H1 (cell line): Measurements from ENCODE around the gene ANKLE1. TPM values are rescaled to one million over a fixed set of nuclear protein-coding genes. Genes with fewer than 3 reads are reported as not detected.

ENCODE experiments used
- CTCF ChIA-PET: fragments of 300-600 bp; sonication (Branson Sonifier 250); formaldehyde crosslinking; loops from one replicate; lab custom pipeline; 2021; ENCODE audit not compliant: partially characterized antibody; lab: Charles Lee
- POLR2A ChIA-PET: fragments of 300-600 bp; sonication (Branson Sonifier 250); formaldehyde crosslinking; loops from one replicate; lab custom pipeline; 2021; ENCODE audit warnings: inconsistent platforms; ENCODE audit not compliant: partially characterized antibody; lab: Charles Lee
- DNase-seq, 2 experiments: peaks; one replicate each; pipeline versions ENCODE4 v3.0.0 to v3.0.0-alpha.2; 2010 to 2022; ENCODE audit warnings: low spot score in 2 of 2, low read depth in 1 of 2, mixed read lengths in 1 of 2
- FAIRE-seq: peaks from 2 replicates; lab custom pipeline; 2011; peaks lifted over from hg19 to GRCh38; lab: Jason Lieb, UNC
- H2AFZ ChIP-seq: 2 replicates; pipeline ENCODE4 v1.8.1; 2012; ENCODE audit warnings: low read length, inconsistent platforms
- H2AK5ac ChIP-seq: 2 replicates; pipeline ENCODE4 v1.6.1; 2013; ENCODE audit warnings: low read depth, low read length
- H2BK120ac ChIP-seq: replicated peaks from 2 replicates; pipeline ENCODE3; 2013; ENCODE audit warnings: low read depth, low read length, inconsistent platforms
- H2BK12ac ChIP-seq: 2 replicates; pipeline ENCODE4 v1.6.1; 2013; ENCODE audit warnings: low read depth, low read length
- H2BK15ac ChIP-seq: 2 replicates; pipeline ENCODE4 v1.6.1; 2013; ENCODE audit warnings: low read length
- H2BK20ac ChIP-seq: 2 replicates; pipeline ENCODE4 v1.6.1; 2013; ENCODE audit warnings: low read length
- H2BK5ac ChIP-seq: 2 replicates; pipeline ENCODE4 v1.6.1; 2013; ENCODE audit warnings: low read depth, low read length
- H3K14ac ChIP-seq: 2 replicates; pipeline ENCODE4 v1.6.1; 2013; ENCODE audit warnings: inconsistent platforms; ENCODE audit not compliant: insufficient read length
- H3K18ac ChIP-seq: 2 replicates; pipeline ENCODE4 v1.6.1; 2013; ENCODE audit warnings: low read length; ENCODE audit errors: extremely low read depth
- H3K23ac ChIP-seq: 2 replicates; pipeline ENCODE4 v1.6.1; 2013; ENCODE audit warnings: inconsistent platforms; ENCODE audit not compliant: insufficient read length
- H3K23me2 ChIP-seq: 2 replicates; pipeline ENCODE4 v1.6.1; 2013; ENCODE audit warnings: low read depth, low read length
- H3K27ac ChIP-seq: 2 replicates; pipeline ENCODE4 v1.6.1; 2011; ENCODE audit warnings: low read depth, low read length, inconsistent platforms
- H3K27me3 ChIP-seq, 4 experiments: replicated peaks in 1 of 4; 1 replicate in 1 of 4; 2 replicates in 3 of 4; pipeline versions ENCODE4 v1.6.1 to v1.8.1; 2011 to 2013; ENCODE audit warnings: low read length in 3 of 4, mild to moderate bottlenecking in 3 of 4, inconsistent platforms in 2 of 4, mixed read lengths in 2 of 4, moderate library complexity in 1 of 4; ENCODE audit not compliant: control insufficient read depth in 3 of 4, insufficient read depth in 3 of 4; ENCODE audit errors: extremely low read depth in 1 of 4
- H3K36me3 ChIP-seq, 4 experiments: 2 replicates each; pipeline versions ENCODE4 v1.6.1 to v1.8.1; 2011 to 2013; ENCODE audit warnings: mild to moderate bottlenecking in 4 of 4, low read length in 3 of 4, moderate library complexity in 2 of 4, control low read depth in 1 of 4, inconsistent platforms in 1 of 4; ENCODE audit not compliant: insufficient read depth in 4 of 4, control insufficient read depth in 2 of 4
- H3K4ac ChIP-seq: replicated peaks from 2 replicates; pipeline ENCODE3; 2013; ENCODE audit warnings: low read length, low read depth, mixed read lengths, inconsistent platforms; ENCODE audit not compliant: insufficient read length
- H3K4me1 ChIP-seq, 4 experiments: replicated peaks in 1 of 4; 1 replicate in 1 of 4; 2 replicates in 3 of 4; pipeline versions ENCODE4 v1.6.1 to v1.8.1; 2011 to 2013; ENCODE audit warnings: low read length in 3 of 4, inconsistent platforms in 2 of 4, mixed read lengths in 1 of 4; ENCODE audit not compliant: insufficient read depth in 4 of 4, control insufficient read depth in 3 of 4
- H3K4me2 ChIP-seq, 2 experiments: 2 replicates each; pipeline versions ENCODE4 v1.6.1 to v1.8.1; 2011 to 2013; ENCODE audit warnings: low read depth in 2 of 2, low read length in 2 of 2, control low read depth in 1 of 2, inconsistent platforms in 1 of 2, mild to moderate bottlenecking in 1 of 2; ENCODE audit not compliant: insufficient read depth in 1 of 2
- H3K4me3 ChIP-seq, 4 experiments: fragments of 200-600, 300-600 bp in 1 of 4; sonication (generic), shearing (Covaris generic), sonication (Bioruptor Twin) in 1 of 4; 2 replicates each; pipeline versions ENCODE4 v1.5.1 to v1.8.1; 2011 to 2016; ENCODE audit warnings: low read length in 4 of 4, low read depth in 3 of 4, control low read depth in 2 of 4, inconsistent platforms in 2 of 4, mild to moderate bottlenecking in 2 of 4, mixed read lengths in 1 of 4, moderate library complexity in 1 of 4; ENCODE audit not compliant: insufficient read depth in 2 of 4; ENCODE audit errors: extremely low read depth in 1 of 4
- H3K56ac ChIP-seq: replicated peaks from 2 replicates; pipeline ENCODE3; 2013; ENCODE audit warnings: low read depth, mild to moderate bottlenecking, mixed read lengths, low read length, inconsistent platforms; ENCODE audit not compliant: insufficient read length
- H3K79me1 ChIP-seq: 2 replicates; pipeline ENCODE4 v1.6.1; 2013; ENCODE audit warnings: low read depth, low read length, control low read depth
- H3K79me2 ChIP-seq, 2 experiments: 2 replicates each; pipeline versions ENCODE4 v1.6.1 to v1.8.1; 2012 to 2013; ENCODE audit warnings: low read length in 2 of 2, mild to moderate bottlenecking in 2 of 2, inconsistent platforms in 1 of 2; ENCODE audit not compliant: insufficient read depth in 2 of 2, control insufficient read depth in 1 of 2
- H3K9ac ChIP-seq, 4 experiments: replicated peaks in 1 of 4; 1 replicate in 1 of 4; 2 replicates in 3 of 4; pipeline versions ENCODE4 v1.6.1 to v1.8.1; 2011 to 2013; ENCODE audit warnings: low read depth in 3 of 4, low read length in 3 of 4, control low read depth in 2 of 4, mild to moderate bottlenecking in 2 of 4, moderate library complexity in 2 of 4, inconsistent platforms in 1 of 4; ENCODE audit errors: extremely low read depth in 1 of 4
- H3K9me3 ChIP-seq, 2 experiments: 2 replicates each; pipeline versions ENCODE4 v1.6.1 to v1.8.1; 2012 to 2013; ENCODE audit warnings: mild to moderate bottlenecking in 2 of 2, moderate library complexity in 2 of 2, control low read depth in 1 of 2, inconsistent platforms in 1 of 2, low read depth in 1 of 2, low read length in 1 of 2, mixed read lengths in 1 of 2; ENCODE audit not compliant: insufficient read depth in 2 of 2
- H4K20me1 ChIP-seq, 2 experiments: replicated peaks in 1 of 2; 2 replicates each; pipeline versions ENCODE3 to v1.8.1; 2011 to 2013; ENCODE audit warnings: inconsistent platforms in 2 of 2, low read length in 2 of 2, mild to moderate bottlenecking in 1 of 2; ENCODE audit not compliant: insufficient read depth in 2 of 2, control insufficient read depth in 1 of 2
- H4K5ac ChIP-seq: 2 replicates; pipeline ENCODE4 v1.6.1; 2013; ENCODE audit warnings: low read length, low read depth, mixed read lengths, inconsistent platforms; ENCODE audit not compliant: insufficient read length
- H4K8ac ChIP-seq: 2 replicates; pipeline ENCODE4 v1.8.0; 2013; ENCODE audit warnings: mild to moderate bottlenecking, moderate library complexity, low read length, inconsistent platforms; ENCODE audit not compliant: insufficient read depth; ENCODE audit errors: extremely low read depth
- H4K91ac ChIP-seq: replicated peaks from 2 replicates; pipeline ENCODE3; 2013; ENCODE audit warnings: low read length, mixed read lengths, inconsistent platforms; ENCODE audit not compliant: insufficient read length
- POLR2A ChIP-seq, 2 experiments: IDR thresholded peaks; 1 replicate in 1 of 2; 2 replicates in 1 of 2; pipeline ENCODE4 v1.6.1; 2011; ENCODE audit warnings: low read depth in 2 of 2, low read length in 2 of 2, mild to moderate bottlenecking in 2 of 2; ENCODE audit errors: control extremely low read depth in 1 of 2
- TCF12 ChIP-seq: IDR thresholded peaks from 2 replicates; pipeline ENCODE4 v1.6.1; 2011; ENCODE audit warnings: low read depth, mild to moderate bottlenecking, low read length
- WGBS, 2 experiments: shearing (Covaris generic) in 1 of 2; methylation state at CpG; one replicate each; pipeline versions ENCODE4 v1.1.6 to v1.1.7; 2013 to 2015; ENCODE audit warnings: low lambda C conversion rate in 2 of 2, mixed read lengths in 2 of 2, inconsistent platforms in 1 of 2, low coverage in 1 of 2, missing lambda C conversion rate in 1 of 2; ENCODE audit not compliant: insufficient replicate concordance in 2 of 2, insufficient coverage in 1 of 2, insufficient read length in 1 of 2; ENCODE audit errors: extremely low coverage in 1 of 2, missing lambda C conversion rate in 1 of 2; 5-methylcytosine and 5-hydroxymethylcytosine counted together
- polyA plus RNA-seq, 7 experiments: library from polyadenylated mRNA; depleted of rRNA in 3 of 7; stranded (reverse) in 5 of 7; unstranded in 2 of 7; fragments of >200 nt in 5 of 7; fragments of 200-250 nt in 2 of 7; gene quantifications; 1 replicate in 5 of 7; 2 replicates in 1 of 7; 4 replicates in 1 of 7; pipeline versions ENCODE4 v1.2.1 to v1.2.3, GENCODE V29; 2011 to 2013; ENCODE audit warnings: missing spikeins in 2 of 7, mixed read lengths in 2 of 7
- total RNA-seq: library from RNA; stranded (reverse); fragmentation: NEBNext Ultra II Directional; extraction: Animal tissue kit (Norgen Biotek cat#: 25700); gene quantifications from 2 replicates; pipeline ENCODE4 v1.2.1, GENCODE V29; 2021

ANKLE1 gene
- total and polyA plus RNA-seq, 2 of the 8 experiments (the other 6 are each of a cell fraction or from before 2014, with no cell fraction given): 6.1 to 9.6 TPM

- DNase-seq: no peak
- ChIA-PET CTCF (interaction anchor here (0.9 to 2.3 kb wide), 7 partner anchors 10 to 278 kb away, joined by 3 to 6 read pairs (median 3); partner anchors contain the start of gene MRPL34), POLR2A (interaction anchor here (2.1 to 17.1 kb wide), 3 partner anchors 8 to 20 kb away, joined by 4 to 329 read pairs (median 100); partner anchors contain the start of genes ABHD8, ANO8, DDA1 and GTPBP3)
- no peak overlapping the region for H3K56ac ChIP-seq
- no peak overlapping the region for H2BK20ac ChIP-seq
- peaks cover 0 to 14% of the 10 kb centered on the region in 2 experiments for H4K20me1 ChIP-seq
- no peak overlapping the region for H2BK12ac ChIP-seq
- H3K23ac ChIP-seq: no peak overlapping the region
- no peak for FAIRE-seq
- H3K4me2 ChIP-seq: no peak overlapping the region
- no peaks in the 10 kb centered on the region; a peak in 1 of 7 replicates for H3K27me3 ChIP-seq
- H3K27ac ChIP-seq: no peak overlapping the region
- H2BK5ac ChIP-seq: no peak overlapping the region
- H2AK5ac ChIP-seq: no peak overlapping the region
- no peak overlapping the region for H2BK15ac ChIP-seq
- peaks cover 0 to 3% (median 0%) of the 10 kb centered on the region in 4 experiments; a peak in 2 of 8 replicates for H3K36me3 ChIP-seq
- H3K18ac ChIP-seq: no peak overlapping the region
- H3K79me2 ChIP-seq: no peaks in the 10 kb centered on the region
- peaks cover 15% of the 10 kb centered on the region for H3K23me2 ChIP-seq
- H2BK120ac ChIP-seq: no peak overlapping the region
- H4K8ac ChIP-seq: peak overlapping the region; percentile 46; the same call in 1 of the 2 replicates
- H3K9ac ChIP-seq: no peak overlapping the region
- H4K5ac ChIP-seq: no peak overlapping the region
- 0 out of 2 replicates have a peak, but pooled peaks cover 2% of the 10 kb centered on the region for H3K79me1 ChIP-seq
- TF ChIP-seq TCF12 (no peak), POLR2A (IDR thresholded peaks at IDR 0.05; ENCODE audit: control extremely low read depth in 1 of 2, low read depth in 2 of 2, low read length in 2 of 2) (0 out of 3 replicates have a peak, but pooled peaks of 1 of the 2 experiments have one; percentile 21)
- no peak overlapping the region for H3K4me3 ChIP-seq
- H3K9me3 ChIP-seq: no peaks in the 10 kb centered on the region
- peaks cover 0 to 34% (median 24%) of the 10 kb centered on the region in 4 experiments; a peak in 6 of 7 replicates for H3K4me1 ChIP-seq
- no peak overlapping the region for H2AFZ ChIP-seq
- H3K4ac ChIP-seq: no peak overlapping the region
- H4K91ac ChIP-seq: no peak overlapping the region
- 92% methylated on average over 21 of the region's 24 CpGs; no CpG with 5 or more reads in 1 of the 2 experiments for WGBS, 2 experiments
- H3K14ac ChIP-seq: no peak overlapping the region
Observed at GRCh38 chr19:17330262-17331044, 48.8 kb downstream of the ANKLE1 start.
